Measurements from ENCODE around the gene GLE1.

GLE1 gene

GRCh38 chr9:128551657-128552152 lies 47.2 kb downstream of the GLE1 start (continued):
- TF ChIP-seq ZNF518A (tag by site-specific recombination; conservative IDR thresholded peaks at IDR 0.05; ENCODE audit: low read depth) (no peak), ZNF404 (tag by site-specific recombination; IDR thresholded peaks at IDR 0.05) (no peak), ZNF747 (tag by site-specific recombination; IDR thresholded peaks at IDR 0.05) (no peak), ZNF701 (tag by site-specific recombination; IDR thresholded peaks at IDR 0.05) (no peak), ZNF302 (tag by site-specific recombination; IDR thresholded peaks at IDR 0.05; ENCODE audit: low read depth) (no peak), ZFP37 (tag by site-specific recombination; IDR thresholded peaks at IDR 0.05) (no peak; the same call in 1 of the 2 replicates), ZBTB20 (tag by site-specific recombination; IDR thresholded peaks at IDR 0.05) (peak; percentile 75), GLIS1 (tag by site-specific recombination; IDR thresholded peaks at IDR 0.05) (no peak), ZNF274 (IDR thresholded peaks at IDR 0.05; ENCODE audit: low read length) (no peak), ZNF274 (tag by site-specific recombination; IDR thresholded peaks at IDR 0.05; ENCODE audit: borderline replicate concordance) (no peak), ZNF280D (tag by site-specific recombination; IDR thresholded peaks at IDR 0.05) (no peak), ZNF391 (tag by site-specific recombination; IDR thresholded peaks at IDR 0.05; ENCODE audit: borderline replicate concordance, low read depth) (0 out of 2 replicates have a peak, but pooled peaks have one; percentile 22), ZNF560 (tag by site-specific recombination; IDR thresholded peaks at IDR 0.05; ENCODE audit: borderline replicate concordance) (no peak), ZNF571 (tag by site-specific recombination; IDR thresholded peaks at IDR 0.05) (no peak), ZNF335 (tag by site-specific recombination; conservative IDR thresholded peaks at IDR 0.05) (peak; percentile 62), ZNF23 (tag by site-specific recombination; IDR thresholded peaks at IDR 0.05; ENCODE audit: borderline replicate concordance) (no peak)
- TF ChIP-seq, protein P1, sequence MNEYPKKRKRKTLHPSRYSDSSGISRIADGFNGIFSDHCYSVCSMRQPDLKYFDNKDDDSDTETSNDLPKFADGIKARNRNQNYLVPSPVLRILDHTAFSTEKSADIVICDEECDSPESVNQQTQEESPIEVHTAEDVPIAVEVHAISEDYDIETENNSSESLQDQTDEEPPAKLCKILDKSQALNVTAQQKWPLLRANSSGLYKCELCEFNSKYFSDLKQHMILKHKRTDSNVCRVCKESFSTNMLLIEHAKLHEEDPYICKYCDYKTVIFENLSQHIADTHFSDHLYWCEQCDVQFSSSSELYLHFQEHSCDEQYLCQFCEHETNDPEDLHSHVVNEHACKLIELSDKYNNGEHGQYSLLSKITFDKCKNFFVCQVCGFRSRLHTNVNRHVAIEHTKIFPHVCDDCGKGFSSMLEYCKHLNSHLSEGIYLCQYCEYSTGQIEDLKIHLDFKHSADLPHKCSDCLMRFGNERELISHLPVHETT (tag by site-specific recombination; IDR thresholded peaks at IDR 0.05), result no peak
- TF ChIP-seq, protein P2, sequence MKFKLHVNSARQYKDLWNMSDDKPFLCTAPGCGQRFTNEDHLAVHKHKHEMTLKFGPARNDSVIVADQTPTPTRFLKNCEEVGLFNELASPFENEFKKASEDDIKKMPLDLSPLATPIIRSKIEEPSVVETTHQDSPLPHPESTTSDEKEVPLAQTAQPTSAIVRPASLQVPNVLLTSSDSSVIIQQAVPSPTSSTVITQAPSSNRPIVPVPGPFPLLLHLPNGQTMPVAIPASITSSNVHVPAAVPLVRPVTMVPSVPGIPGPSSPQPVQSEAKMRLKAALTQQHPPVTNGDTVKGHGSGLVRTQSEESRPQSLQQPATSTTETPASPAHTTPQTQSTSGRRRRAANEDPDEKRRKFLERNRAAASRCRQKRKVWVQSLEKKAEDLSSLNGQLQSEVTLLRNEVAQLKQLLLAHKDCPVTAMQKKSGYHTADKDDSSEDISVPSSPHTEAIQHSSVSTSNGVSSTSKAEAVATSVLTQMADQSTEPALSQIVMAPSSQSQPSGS (tag by site-specific recombination; IDR thresholded peaks at IDR 0.05; ENCODE audit: low read depth), result 0 out of 2 replicates have a peak, but pooled peaks have one; percentile 6

Measured in HEK293 (cell line).